Hepatic stellate cell (primary cell): ENCODE results near the gene UFD1.

Experiments used
- DNase-seq: peaks from one replicate; pipeline ENCODE4 v3.0.0; 2011; ENCODE audit warnings: low spot score

Gene UFD1

DNA sequence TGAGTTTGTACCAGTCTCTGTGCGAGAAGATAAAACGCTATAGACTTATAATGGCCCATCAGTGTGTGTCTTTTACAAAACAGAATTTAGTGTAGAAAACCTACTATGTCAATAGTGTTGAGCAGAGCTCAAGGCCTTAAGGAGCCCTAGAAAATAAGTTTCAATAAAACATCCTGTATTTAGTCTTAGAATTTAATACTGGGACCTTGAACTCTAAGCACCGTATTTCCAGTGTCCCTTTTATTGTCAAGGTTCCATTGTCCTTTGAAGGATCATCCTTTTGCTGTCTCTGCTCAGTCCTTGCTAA is 17.3 kb upstream of the UFD1 start:
- DNase-seq: no peak

- DNase-seq: no peak
Measured at GRCh38 chr22:19495562-19496323, 16.8 kb upstream of the UFD1 start.

GRCh38 chr22:19494676-19495173 is 15.7 kb upstream of the UFD1 start:
- DNase-seq: no peak

- DNase-seq: no peak
Measured at GRCh38 chr22:19494001-19494560, 15.1 kb upstream of the UFD1 start.

DNA sequence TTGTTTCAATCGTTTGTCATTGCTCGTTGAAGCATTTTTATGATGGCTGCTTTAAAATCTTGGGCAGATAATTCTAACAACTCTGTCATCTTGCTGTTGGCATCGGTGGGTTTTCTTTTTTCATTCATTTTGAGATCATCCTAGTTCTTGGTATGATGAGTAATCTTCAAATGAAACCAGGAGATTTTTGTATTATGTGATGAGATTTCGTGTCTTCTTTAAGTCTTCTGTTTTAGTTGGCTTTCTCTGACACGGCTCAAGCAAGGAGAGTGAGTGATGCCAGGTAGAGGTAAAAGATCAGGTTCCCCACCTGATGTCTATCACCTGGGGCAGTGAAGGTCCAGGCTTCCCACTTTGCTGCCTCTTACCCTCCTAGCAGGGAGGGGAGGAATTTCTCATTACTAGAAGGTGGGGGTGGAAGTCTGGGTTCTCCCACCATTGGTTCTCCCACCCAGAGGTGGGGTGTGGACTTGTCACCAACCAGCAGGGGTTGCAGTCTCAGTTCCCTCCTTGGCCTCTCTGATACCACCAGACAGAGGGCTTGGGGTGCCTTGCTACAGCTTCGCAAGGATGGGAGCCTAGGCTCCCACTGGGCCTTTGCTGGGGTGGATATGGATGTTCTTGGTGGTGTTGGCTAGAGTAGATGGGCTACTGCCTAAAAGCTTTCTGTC is 13.6 kb upstream of the UFD1 start:
- no peak for DNase-seq

DNA sequence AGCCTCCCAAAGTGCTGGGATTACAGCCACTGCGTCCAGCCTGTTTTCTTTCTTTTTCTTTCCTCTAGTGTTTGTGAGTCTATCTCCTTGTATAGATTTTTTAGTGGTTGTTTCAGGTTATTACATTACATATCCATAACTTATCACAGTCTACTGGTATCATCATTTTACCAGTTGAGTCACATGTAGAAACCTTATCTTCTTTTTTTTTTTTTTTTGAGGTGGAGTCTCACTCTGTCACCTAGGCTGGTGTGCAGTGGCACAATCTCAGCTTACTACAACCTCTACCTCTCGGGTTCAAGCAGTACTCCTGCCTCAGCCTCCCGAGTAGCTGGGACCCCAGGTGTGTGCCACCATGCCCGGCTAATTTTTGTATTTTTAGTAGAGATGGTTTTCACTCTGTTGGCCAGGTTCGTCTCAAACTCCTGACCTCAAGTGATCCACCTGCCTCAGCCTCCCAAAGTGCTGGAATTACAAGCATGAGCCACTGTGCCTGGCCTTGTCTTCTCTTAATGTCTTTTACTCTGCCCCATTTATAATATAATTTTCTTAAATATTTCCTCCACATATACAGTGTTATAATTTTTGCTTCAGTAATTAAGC is 11.7 kb upstream of the UFD1 start:
- no peak for DNase-seq

DNA sequence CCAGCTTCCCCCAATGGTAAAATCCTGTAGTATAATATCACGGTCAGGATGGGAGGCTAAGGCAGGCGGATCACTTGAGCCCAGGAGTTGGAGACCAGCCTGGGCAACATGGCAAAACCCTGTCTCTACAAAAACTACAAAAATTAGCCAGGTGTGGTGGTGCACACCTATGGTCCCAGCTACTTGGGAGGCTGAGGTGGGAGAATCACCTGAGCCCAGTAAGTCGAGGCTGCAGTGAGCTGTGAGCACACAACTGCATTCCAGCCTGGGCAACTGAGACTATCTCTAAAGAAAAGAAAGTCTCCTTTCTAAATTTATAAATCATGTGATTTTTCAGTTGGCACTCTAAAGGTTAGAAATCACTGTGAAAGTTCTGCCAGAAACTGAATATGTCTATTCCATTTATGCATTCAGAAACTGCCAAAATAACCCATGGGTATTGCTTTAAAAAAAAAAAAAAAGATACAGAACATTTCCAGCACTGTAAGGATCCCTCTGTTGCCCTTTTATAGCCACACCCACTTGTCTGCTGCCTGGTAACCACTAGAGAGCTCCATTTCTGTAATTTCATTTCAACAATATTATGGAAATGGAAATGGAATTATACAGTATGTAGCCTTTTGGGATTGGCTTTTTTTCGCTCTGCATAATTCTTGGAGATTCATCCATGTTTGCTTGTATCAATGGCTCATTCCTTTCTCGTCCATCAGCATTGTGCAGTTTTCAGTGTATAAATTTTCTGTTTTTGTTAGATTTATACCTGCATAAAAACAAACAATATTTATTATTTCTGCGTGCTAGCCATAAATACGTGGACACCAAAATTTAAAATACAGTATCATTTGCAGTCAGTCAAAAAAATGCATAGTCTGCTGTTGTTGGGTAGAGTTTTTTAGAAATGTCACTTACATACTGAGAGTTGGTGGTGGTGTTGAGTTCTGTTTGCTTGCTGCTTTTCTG is 10.2 kb upstream of the UFD1 start:
- peak; percentile 41 for DNase-seq

- DNase-seq: no peak
Measured at GRCh38 chr22:19488285-19488684, 9.3 kb upstream of the UFD1 start.

- DNase-seq: no peak
Measured at GRCh38 chr22:19483481-19484244, 4.7 kb upstream of the UFD1 start.

DNA sequence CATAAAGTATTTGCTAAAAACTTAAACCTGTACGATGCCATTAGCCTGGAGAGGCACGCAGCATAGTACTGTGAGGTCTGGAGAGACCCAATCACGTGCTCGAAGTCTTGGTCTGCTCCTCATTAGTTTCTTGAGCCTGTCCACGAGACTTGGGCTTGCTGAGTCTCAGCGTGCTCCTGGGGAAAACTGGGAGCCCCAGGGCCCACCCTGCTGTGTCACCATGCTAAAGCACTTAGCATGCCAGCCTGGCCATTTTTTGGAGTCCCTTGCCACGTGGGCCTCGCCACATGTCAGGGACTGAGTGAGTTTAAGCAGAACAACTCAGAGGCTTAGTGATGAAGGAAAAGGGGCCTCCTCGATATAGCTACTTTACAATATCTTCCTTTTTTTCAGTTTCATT is 3.3 kb upstream of the UFD1 start:
- no peak for DNase-seq

DNA sequence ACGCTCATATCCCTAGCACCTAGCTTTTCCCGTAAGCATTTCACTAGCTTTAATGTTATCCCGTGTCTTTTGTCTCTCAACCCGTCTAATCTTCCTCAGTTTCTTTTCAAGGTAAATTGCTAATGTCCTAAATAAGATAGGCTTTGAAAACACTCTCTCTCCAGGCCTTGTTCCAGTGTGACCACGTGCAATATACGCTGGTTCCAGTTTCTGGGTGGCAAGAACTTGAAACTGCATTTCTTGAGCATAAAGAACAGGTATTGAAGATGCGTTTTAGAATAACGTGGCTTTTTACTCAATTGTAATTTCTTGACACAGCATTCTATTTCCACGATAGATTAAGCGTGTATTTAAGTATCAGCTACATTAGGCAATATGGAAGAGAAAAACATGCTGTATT is 1.8 kb upstream of the UFD1 start:
- no peak for DNase-seq

GRCh38 chr22:19480173-19480568 is 1.2 kb upstream of the UFD1 start:
- no peak for DNase-seq

GRCh38 chr22:19479355-19480172 is 571 bp upstream of the UFD1 start, which contains the start of gene CDC45:
Gene CDC45, plus strand, starts transcription at chr22:19479920. Its CDS starts 49 bp downstream, at chr22:19479969.
- DNase-seq: peak; percentile 99

DNA sequence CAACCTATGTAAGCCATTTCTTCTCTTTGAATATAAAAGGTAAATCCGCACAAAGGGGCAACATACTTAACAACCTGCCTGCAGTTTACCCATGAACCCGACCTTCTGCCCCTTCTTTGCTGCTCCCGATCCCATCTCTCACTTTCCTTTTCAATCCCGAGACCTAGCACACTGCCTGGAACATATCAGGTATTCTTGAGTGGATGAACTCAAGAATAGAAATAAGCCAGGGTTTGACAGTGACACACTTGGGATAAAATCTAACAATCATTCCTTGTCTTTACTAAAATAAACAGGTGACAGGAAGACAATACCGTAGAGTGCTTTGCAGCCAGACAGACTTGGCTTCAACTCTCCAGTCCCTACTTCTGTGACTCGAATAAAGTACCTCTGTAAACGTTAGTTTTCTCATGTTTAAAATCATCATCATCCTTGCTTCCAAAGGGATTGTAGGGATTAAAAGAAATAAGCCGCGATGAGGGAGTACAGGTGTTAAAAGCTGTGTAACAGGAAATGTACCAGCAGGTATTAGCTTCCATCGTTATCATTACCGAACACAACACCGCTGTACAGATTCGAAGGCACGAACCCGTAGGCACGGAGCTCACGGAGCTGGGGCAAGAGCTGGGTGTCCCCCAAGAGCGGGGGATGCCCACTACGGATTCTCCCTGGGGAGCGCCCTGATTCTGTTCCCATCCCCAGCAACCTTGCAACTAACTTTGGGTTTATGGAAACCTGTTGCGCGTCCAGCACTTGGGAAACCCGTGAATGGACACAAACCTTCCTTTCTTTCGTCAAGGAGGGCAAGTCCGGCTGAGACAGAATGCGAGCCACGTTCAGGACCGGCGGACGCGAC is 720 bp downstream of the UFD1 start:
- DNase-seq: no peak

GRCh38 chr22:19477321-19478044 is 1.5 kb downstream of the UFD1 start:
- DNase-seq: no peak

GRCh38 chr22:19476023-19476422 is 3.0 kb downstream of the UFD1 start:
- DNase-seq: no peak

DNA sequence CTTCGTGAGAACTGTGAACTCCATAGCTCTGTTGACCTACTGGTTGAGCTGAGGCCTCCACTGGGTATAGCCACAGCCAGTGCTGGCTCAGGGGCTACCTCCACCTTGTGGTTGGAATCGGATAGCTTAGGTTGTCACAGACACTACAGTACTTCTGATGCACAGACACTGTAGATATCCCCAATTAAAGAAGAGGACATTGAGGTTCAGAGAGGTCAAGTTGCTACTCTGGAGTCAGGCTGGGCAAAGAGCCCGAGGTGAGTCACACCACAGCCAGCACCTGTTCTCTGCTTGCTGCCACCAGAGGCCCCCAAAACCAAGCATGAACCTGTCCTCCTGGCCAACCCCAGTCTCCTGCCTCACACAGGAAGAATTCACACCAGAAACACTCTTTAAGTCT is 5.4 kb downstream of the UFD1 start:
- no peak for DNase-seq

DNA sequence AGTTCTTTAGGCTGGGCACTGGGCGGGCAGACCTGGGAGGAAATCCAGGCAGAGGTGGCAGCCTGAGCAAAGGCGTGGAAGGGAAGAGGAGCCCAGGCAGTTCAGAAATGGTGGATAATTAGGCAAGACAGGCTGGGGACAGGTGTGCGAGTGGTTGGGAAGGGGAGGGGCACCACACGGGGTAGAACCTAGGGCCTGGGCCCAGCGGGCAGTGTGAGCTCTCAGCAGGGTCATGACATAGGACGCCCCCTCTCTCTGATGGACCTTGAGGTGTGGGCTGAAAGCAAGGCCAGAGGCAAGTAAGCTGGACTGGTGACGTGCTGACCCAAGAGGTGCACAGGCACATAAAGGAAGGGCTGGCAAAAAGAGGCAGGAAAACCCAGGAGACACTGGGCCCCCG is 6.8 kb downstream of the UFD1 start:
- no peak for DNase-seq

DNA sequence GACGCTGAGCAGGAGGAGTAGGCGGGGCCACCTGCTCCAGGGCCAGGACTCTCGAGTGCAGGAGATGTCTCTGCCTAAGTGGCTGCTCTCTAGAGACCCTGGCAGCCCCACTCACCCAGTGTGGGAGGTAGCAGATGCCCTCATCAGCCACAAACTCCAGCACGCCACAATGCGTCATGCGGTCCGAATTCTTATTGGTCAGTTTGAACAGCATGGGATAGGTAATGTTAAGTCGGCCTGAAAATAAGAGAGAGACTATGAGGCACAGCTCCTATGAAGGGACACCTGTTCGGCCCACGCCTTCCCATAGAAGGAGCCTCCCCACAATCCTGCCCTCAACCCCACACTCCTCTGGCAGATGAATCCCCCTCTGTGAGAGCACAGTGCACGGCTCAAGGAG is 7.4 kb downstream of the UFD1 start:
- no peak for DNase-seq
